ENCODE measurements around the gene FUT2. TPM values are rescaled to one million over a fixed set of nuclear protein-coding genes. Genes with fewer than 3 reads are reported as not detected.
"Not testable (repeated sequence)": the region's sequence is repeated elsewhere in the genome, so short reads cannot be mapped to it uniquely, and the experiment has no call there.

FUT2 gene
- total RNA-seq, 4 donors from 2014 or later = 0.19 TPM; not detected in 3

- Histone ChIP-seq H3K4me3 (peak overlapping the region in 3 of 4 donors; percentile 44 to 65 (median 61)), H3K36me3 (no peaks in the 10 kb centered on the region), H3K9me3 (no peaks in the 10 kb centered on the region), H3K27me3 (no peaks in the 10 kb centered on the region), H3K4me1 (peaks cover 52 to 57% of the 10 kb centered on the region in 2 donors), H3K27ac (peak overlapping the region; percentile 88 to 98 (median 94))
- in situ Hi-C loops (cut with MboI; ENCODE audit: low sequenced_read_pairs in 4 of 4) (loop anchor here in 1 of 4 donors (10.0 kb wide), 1 partner anchor 61 kb away; no protein-coding TSS in a partner anchor), intact Hi-C loops (cut with DNase I; ENCODE audit: low total_unique reads) (loop anchor here (5.0 kb wide), 2 partner anchors 68 to 157 kb away; partner anchors contain the start of genes CA11 and PPP1R15A)
- ATAC-seq = no peak
- no peak for TF ChIP-seq POLR2A (IDR thresholded peaks at IDR 0.05)
- TF ChIP-seq CTCF (IDR thresholded peaks at IDR 0.05 in 4 of 5, conservative IDR thresholded peaks at IDR 0.05 in 1 of 5) = no peak
- DNase-seq = peak in 1 of 2 donors; percentile 32
Observed at GRCh38 chr19:48715681-48716171, 20.0 kb downstream of the FUT2 start.

- Histone ChIP-seq H3K36me3 (no peaks in the 10 kb centered on the region), H3K4me3 (peak overlapping the region; percentile 5 to 33 (median 20)), H3K27me3 (no peaks in the 10 kb centered on the region), H3K9me3 (no peaks in the 10 kb centered on the region), H3K4me1 (peaks cover 52 to 57% of the 10 kb centered on the region in 2 donors), H3K27ac (peak overlapping the region; percentile 88 to 98 (median 94))
- intact Hi-C loops (cut with DNase I; ENCODE audit: low total_unique reads) (loop anchor here (5.0 kb wide), 2 partner anchors 69 to 156 kb away; partner anchors contain the start of genes CA11 and PPP1R15A), in situ Hi-C loops (cut with MboI; ENCODE audit: low sequenced_read_pairs in 4 of 4) (loop anchor here in 1 of 4 donors (10.0 kb wide), 1 partner anchor 62 kb away; no protein-coding TSS in a partner anchor)
- no peak for ATAC-seq
- peak in 1 of 2 donors; percentile 56 for DNase-seq
- no peak for TF ChIP-seq POLR2A (IDR thresholded peaks at IDR 0.05)
- no peak for TF ChIP-seq CTCF (IDR thresholded peaks at IDR 0.05 in 4 of 5, conservative IDR thresholded peaks at IDR 0.05 in 1 of 5)
Observed at GRCh38 chr19:48716562-48717291, 21.0 kb downstream of the FUT2 start.

GRCh38 chr19:48718106-48718505 lies 22.3 kb downstream of the FUT2 start:
- in situ Hi-C loops (cut with MboI; ENCODE audit: low sequenced_read_pairs in 4 of 4) = loop anchor here in 1 of 4 donors (10.0 kb wide), 1 partner anchor 63 kb away; no protein-coding TSS in a partner anchor
- Histone ChIP-seq H3K27ac (peak overlapping the region; percentile 95 to 98 (median 96)), H3K4me3 (peak overlapping the region in 1 of 4 donors; percentile 76), H3K4me1 (peaks cover 52 to 56% of the 10 kb centered on the region in 2 donors)
- ATAC-seq, H3K9me3 ChIP-seq, DNase-seq, H3K27me3 ChIP-seq, H3K36me3 ChIP-seq: not testable (repeated sequence)
- intact Hi-C loops (cut with DNase I; ENCODE audit: low total_unique reads) = loop anchor here (5.0 kb wide), 2 partner anchors 71 to 154 kb away; partner anchors contain the start of genes CA11 and PPP1R15A

- Histone ChIP-seq H3K27ac (peak overlapping the region; percentile 95 to 98 (median 96)), H3K4me1 (peaks cover 50 to 52% of the 10 kb centered on the region in 2 donors), H3K4me3 (peak overlapping the region; percentile 58 to 76 (median 66)), H3K27me3 (no peaks in the 10 kb centered on the region), H3K9me3 (no peaks in the 10 kb centered on the region), H3K36me3 (no peaks in the 10 kb centered on the region)
- in situ Hi-C loops (cut with MboI; ENCODE audit: low sequenced_read_pairs in 4 of 4) = loop anchor here in 1 of 4 donors (10.0 kb wide), 1 partner anchor 64 kb away; no protein-coding TSS in a partner anchor
- ATAC-seq (no peak), DNase-seq (peak in 1 of 2 donors; percentile 33)
- intact Hi-C loops (cut with DNase I; ENCODE audit: low total_unique reads) = loop anchor here (5.0 kb wide), 2 partner anchors 71 to 154 kb away; partner anchors contain the start of genes CA11 and PPP1R15A
- TF ChIP-seq POLR2A (IDR thresholded peaks at IDR 0.05) (no peak), CTCF (IDR thresholded peaks at IDR 0.05 in 4 of 5, conservative IDR thresholded peaks at IDR 0.05 in 1 of 5) (no peak)
Observed at GRCh38 chr19:48718711-48719231, 23.0 kb downstream of the FUT2 start.
